SK-N-SH (cell line): ENCODE data around the gene TRPC6. TPM values are rescaled to one million over a fixed set of nuclear protein-coding genes. Genes with fewer than 3 reads are reported as not detected.
"Not testable (repeated sequence)": the region's sequence is repeated elsewhere in the genome, so short reads cannot be mapped to it uniquely, and the experiment has no call there.

Experiments
- CTCF ChIA-PET: fragments of 300-600, 350-600 bp; formaldehyde crosslinking; extraction: SDS; loops from one replicate; lab custom pipeline; 2021; lab: Yijun Ruan, JAX
- POLR2A ChIA-PET: fragments of 350-600 bp; sonication (Branson Sonifier 250); formaldehyde crosslinking; extraction: SDS; loops from one replicate; lab custom pipeline; 2020; ENCODE audit warnings: antibody characterized with exemption, inconsistent platforms; lab: Yijun Ruan, JAX
- DNase-seq: peaks from one replicate; pipeline ENCODE4 v3.0.0; 2012
- H2AFZ ChIP-seq: fragments of 200-600 bp; sonication (generic); 2 replicates; pipeline ENCODE4 v1.8.1; 2016; ENCODE audit warnings: antibody characterized with exemption, mild to moderate bottlenecking, low read depth
- H3F3A ChIP-seq: fragments of 200-600 bp; sonication (generic); replicated peaks from 2 replicates; pipeline ENCODE3; 2016; ENCODE audit warnings: antibody characterized with exemption, mild to moderate bottlenecking; ENCODE audit not compliant: insufficient read depth
- H3K27ac ChIP-seq, 2 experiments: fragments of 200-500 bp in 1 of 2; fragments of 200-600 bp in 1 of 2; sonication (Bioruptor generic) in 1 of 2; sonication (generic), shearing (Covaris generic) in 1 of 2; 2 replicates each; pipeline versions ENCODE4 v1.5.1 to v1.6.1; 2014 to 2016; ENCODE audit warnings: low read depth in 2 of 2, inconsistent platforms in 1 of 2, low read length in 1 of 2, mild to moderate bottlenecking in 1 of 2, mixed read lengths in 1 of 2
- H3K27me3 ChIP-seq: fragments of 200-600 bp; sonication (generic), shearing (Covaris generic); 2 replicates; pipeline ENCODE4 v1.6.1; 2016; ENCODE audit warnings: mixed run types; ENCODE audit not compliant: insufficient read depth
- H3K36me3 ChIP-seq, 2 experiments: fragments of 200-500 bp in 1 of 2; fragments of 200-600 bp in 1 of 2; sonication (Bioruptor generic) in 1 of 2; sonication (generic) in 1 of 2; replicated peaks in 1 of 2; 2 replicates each; pipeline versions ENCODE3 to v1.5.1; 2014 to 2016; ENCODE audit warnings: low read length in 1 of 2, mild to moderate bottlenecking in 1 of 2; ENCODE audit not compliant: insufficient read depth in 2 of 2, control insufficient read depth in 1 of 2
- H3K4me1 ChIP-seq, 2 experiments: fragments of 200-500 bp in 1 of 2; fragments of 200-600 bp in 1 of 2; sonication (Bioruptor generic) in 1 of 2; sonication (generic), shearing (Covaris generic) in 1 of 2; 2 replicates each; pipeline versions ENCODE4 v1.5.1 to v1.6.1; 2014 to 2016; ENCODE audit warnings: low read depth in 1 of 2, low read length in 1 of 2, mixed run types in 1 of 2; ENCODE audit not compliant: insufficient read depth in 2 of 2, control insufficient read depth in 1 of 2
- H3K4me2 ChIP-seq: fragments of 200-600 bp; sonication (generic), shearing (Covaris generic); 2 replicates; pipeline ENCODE4 v1.6.1; 2017; ENCODE audit warnings: mixed run types
- H3K4me3 ChIP-seq, 2 experiments: fragments of 200-500 bp in 1 of 2; fragments of 200-600 bp in 1 of 2; sonication (Bioruptor generic) in 1 of 2; sonication (generic), shearing (Covaris generic) in 1 of 2; 2 replicates each; pipeline versions ENCODE4 v1.5.1 to v1.8.1; 2014 to 2016; ENCODE audit warnings: low read depth in 2 of 2, inconsistent platforms in 1 of 2, low read length in 1 of 2, mild to moderate bottlenecking in 1 of 2, mixed read lengths in 1 of 2, moderate library complexity in 1 of 2
- H3K79me2 ChIP-seq: fragments of 200-600 bp; sonication (generic); 2 replicates; pipeline ENCODE4 v1.8.1; 2017; ENCODE audit warnings: mild to moderate bottlenecking; ENCODE audit not compliant: insufficient read depth
- H3K9ac ChIP-seq: fragments of 200-600 bp; sonication (generic); 2 replicates; pipeline ENCODE4 v1.6.1; 2017; ENCODE audit warnings: mixed run types
- H3K9me2 ChIP-seq: fragments of 200-600 bp; sonication (generic); 2 replicates; pipeline ENCODE4 v1.6.1; 2017; ENCODE audit warnings: mixed run types
- H3K9me3 ChIP-seq: fragments of 200-600 bp; sonication (generic); 2 replicates; pipeline ENCODE4 v1.6.1; 2017; ENCODE audit warnings: mixed run types, mild to moderate bottlenecking, moderate library complexity
- H4K20me1 ChIP-seq: fragments of 200-600 bp; sonication (generic); 2 replicates; pipeline ENCODE4 v1.6.1; 2017; ENCODE audit warnings: mild to moderate bottlenecking, mixed run types; ENCODE audit not compliant: insufficient read depth
- EP300 ChIP-seq, 2 experiments: IDR thresholded peaks; 2 replicates each; pipeline versions ENCODE4 v1.4.0 to v1.6.1; 2012; ENCODE audit warnings: borderline replicate concordance in 1 of 2, low read depth in 1 of 2, low read length in 1 of 2
- FOXJ3 ChIP-seq: sonication (generic); formaldehyde crosslinking; IDR thresholded peaks from 2 replicates; pipeline ENCODE4 v1.5.1; 2020; ENCODE audit warnings: mild to moderate bottlenecking, missing genetic modification reagents
- GATA2 ChIP-seq: sonication (generic); formaldehyde crosslinking; IDR thresholded peaks from 2 replicates; pipeline ENCODE4 v1.5.0; 2020; ENCODE audit warnings: mild to moderate bottlenecking, missing genetic modification reagents
- JUND ChIP-seq: IDR thresholded peaks from 2 replicates; pipeline ENCODE4 v1.4.0; 2012
- MEF2A ChIP-seq: IDR thresholded peaks from 2 replicates; pipeline ENCODE4 v1.4.0; 2012; ENCODE audit warnings: low read depth, borderline replicate concordance
- MXI1 ChIP-seq: IDR thresholded peaks from 2 replicates; pipeline ENCODE4 v1.6.1; 2012; ENCODE audit warnings: mild to moderate bottlenecking, low read depth, low read length, improper control_type of control experiment
- NFIC ChIP-seq: IDR thresholded peaks from 2 replicates; pipeline ENCODE4 v1.4.0; 2012; ENCODE audit warnings: borderline replicate concordance
- POLR2AphosphoS5 ChIP-seq: IDR thresholded peaks from 2 replicates; pipeline ENCODE4 v1.6.1; 2012; ENCODE audit warnings: low read depth, low read length
- RAD21 ChIP-seq: IDR thresholded peaks from 2 replicates; pipeline ENCODE4 v1.6.1; 2012; ENCODE audit warnings: mild to moderate bottlenecking, low read length
- RCOR1 ChIP-seq: fragments of 150-350 bp; IDR thresholded peaks from 2 replicates; pipeline ENCODE4 v1.6.1; 2017; ENCODE audit warnings: antibody characterized with exemption, low read length
- RFX5 ChIP-seq: IDR thresholded peaks from 2 replicates; pipeline ENCODE4 v1.6.1; 2012; ENCODE audit warnings: mild to moderate bottlenecking, improper control_type of control experiment, low read length
- RXRA ChIP-seq: IDR thresholded peaks from 2 replicates; pipeline ENCODE4 v1.4.0; 2012; ENCODE audit warnings: low read depth, mild to moderate bottlenecking, borderline replicate concordance
- TEAD4 ChIP-seq: IDR thresholded peaks from 2 replicates; pipeline ENCODE4 v1.4.0; 2012; ENCODE audit warnings: mild to moderate bottlenecking, borderline replicate concordance; ENCODE audit not compliant: insufficient read depth
- WGBS: methylation state at CpG from one replicate; pipeline ENCODE4 v1.1.6; 2017; ENCODE audit warnings: low lambda C conversion rate; 5-methylcytosine and 5-hydroxymethylcytosine counted together
- polyA plus RNA-seq, 3 experiments: library from polyadenylated mRNA; depleted of rRNA; stranded (reverse); fragments of >200 nt; gene quantifications; 2 replicates each; pipeline ENCODE4 v1.2.3, GENCODE V29; 2012
- TF ChIP-seq, protein P1 (sequence below): IDR thresholded peaks from 2 replicates; pipeline ENCODE4 v1.4.0; 2012; ENCODE audit warnings: low read depth, borderline replicate concordance
- TF ChIP-seq, protein P2 (sequence below): IDR thresholded peaks from 2 replicates; pipeline ENCODE4 v1.4.0; 2012; ENCODE audit warnings: low read depth

TRPC6 gene
- polyA plus RNA-seq, 1 of the 3 experiments (the other 2 are of a cell fraction): not detected

- Histone ChIP-seq H3K27me3 (no peaks in the 10 kb centered on the region), H4K20me1 (no peaks in the 10 kb centered on the region), H3K9me2 (no peaks in the 10 kb centered on the region), H3K4me1 (no peaks in the 10 kb centered on the region), H3K36me3 (no peaks in the 10 kb centered on the region), H2AFZ (no peak overlapping the region), H3K4me2 (no peak overlapping the region), H3K27ac (no peak overlapping the region), H3K9ac (no peak overlapping the region), H3K79me2 (no peaks in the 10 kb centered on the region), H3F3A (no peaks in the 10 kb centered on the region), H3K4me3 (no peak overlapping the region), H3K9me3 (no peaks in the 10 kb centered on the region)
- POLR2A ChIA-PET: no interaction called here
- no peak for DNase-seq
- CTCF ChIA-PET: no interaction called here
- WGBS: 2% methylated on average over 2 of the region's 2 CpGs
- TF ChIP-seq RCOR1 (no peak), RAD21 (no peak), FOXJ3 (CRISPR knock-in tag) (no peak), JUND (no peak), GATA2 (CRISPR knock-in tag) (no peak), MXI1 (no peak), RXRA (no peak), MEF2A (no peak), TEAD4 (no peak)
- TF ChIP-seq, protein P1, sequence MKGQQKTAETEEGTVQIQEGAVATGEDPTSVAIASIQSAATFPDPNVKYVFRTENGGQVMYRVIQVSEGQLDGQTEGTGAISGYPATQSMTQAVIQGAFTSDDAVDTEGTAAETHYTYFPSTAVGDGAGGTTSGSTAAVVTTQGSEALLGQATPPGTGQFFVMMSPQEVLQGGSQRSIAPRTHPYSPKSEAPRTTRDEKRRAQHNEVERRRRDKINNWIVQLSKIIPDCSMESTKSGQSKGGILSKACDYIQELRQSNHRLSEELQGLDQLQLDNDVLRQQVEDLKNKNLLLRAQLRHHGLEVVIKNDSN: no peak
These were observed 113.4 kb downstream of the TRPC6 start for GRCh38 chr11:101470419-101470818.

DNA sequence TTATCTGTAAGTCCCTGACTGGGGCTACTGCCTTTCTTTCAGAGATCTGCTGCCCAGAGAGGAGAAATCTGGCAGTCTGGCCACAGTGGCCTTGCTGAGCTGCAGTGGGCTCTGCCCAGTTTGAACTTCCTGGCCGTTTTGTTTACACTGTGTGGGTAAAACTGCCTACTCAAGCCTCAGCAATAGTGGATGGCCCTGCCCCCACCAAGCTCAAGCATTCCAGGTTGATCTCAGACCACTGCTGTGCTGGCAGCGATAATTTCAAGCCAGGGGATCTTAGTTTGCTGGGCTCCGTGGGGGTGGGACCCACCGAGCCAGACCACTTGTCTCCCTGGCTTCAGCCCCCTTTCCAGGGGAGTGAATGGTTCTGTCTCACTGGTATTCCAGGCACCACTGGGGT, 117.5 kb downstream of the TRPC6 start:
- Histone ChIP-seq H3K9ac (no peak overlapping the region), H3K79me2 (no peaks in the 10 kb centered on the region), H3K9me3 (no peaks in the 10 kb centered on the region), H3K36me3 (no peaks in the 10 kb centered on the region), H4K20me1 (no peaks in the 10 kb centered on the region), H3K4me3 (no peak overlapping the region), H3F3A (no peaks in the 10 kb centered on the region), H3K27me3 (peaks cover 3% of the 10 kb centered on the region; the same call in 1 of the 2 replicates), H3K4me1 (no peaks in the 10 kb centered on the region), H3K4me2 (no peak overlapping the region), H3K9me2 (no peaks in the 10 kb centered on the region), H2AFZ (0 out of 2 replicates have a peak overlapping the region, but pooled peaks have one; percentile 51), H3K27ac (no peak overlapping the region)
- DNase-seq: no peak
- TF ChIP-seq NFIC: no peak
- no peak for TF ChIP-seq POLR2AphosphoS5
- TF ChIP-seq, protein P1: no peak
- TF ChIP-seq, protein P2, sequence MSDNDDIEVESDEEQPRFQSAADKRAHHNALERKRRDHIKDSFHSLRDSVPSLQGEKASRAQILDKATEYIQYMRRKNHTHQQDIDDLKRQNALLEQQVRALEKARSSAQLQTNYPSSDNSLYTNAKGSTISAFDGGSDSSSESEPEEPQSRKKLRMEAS: no peak
- no peak for TF ChIP-seq JUND
- no peak for TF ChIP-seq RFX5
- no peak for TF ChIP-seq RCOR1
- TF ChIP-seq EP300 (IDR thresholded peaks at IDR 0.05; ENCODE audit: borderline replicate concordance in 1 of 2, low read depth in 1 of 2, low read length in 1 of 2): no peak
- ChIA-PET CTCF (interaction anchor here (1.5 kb wide), 1 partner anchor 9 kb away, joined by 8 read pairs; no protein-coding TSS in a partner anchor), POLR2A (no interaction called here)
- 38% methylated on average over 2 of the region's 4 CpGs for WGBS

DNA sequence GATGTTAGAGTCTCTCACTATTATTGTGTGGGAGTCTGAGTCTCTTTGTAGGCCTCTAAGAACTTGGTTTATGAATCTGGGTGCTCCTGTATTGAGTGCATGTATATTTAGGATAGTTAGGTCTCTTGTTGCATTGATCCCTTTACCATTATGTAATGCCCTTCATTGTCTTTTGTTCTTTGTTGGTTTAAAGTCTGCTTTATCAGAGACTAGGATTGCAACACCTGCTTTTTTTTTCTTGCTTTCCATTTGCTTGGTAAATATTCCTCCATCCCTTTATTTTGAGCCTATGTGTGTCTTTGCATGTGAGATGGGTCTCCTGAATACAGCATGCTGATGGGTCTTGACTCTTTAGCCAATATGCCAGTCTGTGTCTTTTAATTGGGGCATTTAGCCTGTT, 119.4 kb downstream of the TRPC6 start:
- H3K27me3 ChIP-seq, H3K4me3 ChIP-seq, POLR2A ChIA-PET, H3K9me2 ChIP-seq, CTCF ChIA-PET, H3K4me1 ChIP-seq, H3K9me3 ChIP-seq, DNase-seq, H3F3A ChIP-seq, H3K79me2 ChIP-seq, H3K4me2 ChIP-seq, H4K20me1 ChIP-seq, H2AFZ ChIP-seq, H3K27ac ChIP-seq, H3K9ac ChIP-seq, H3K36me3 ChIP-seq: not testable (repeated sequence)
